Measurements from ENCODE around the gene ZNF133.

ZNF133 gene

DNA sequence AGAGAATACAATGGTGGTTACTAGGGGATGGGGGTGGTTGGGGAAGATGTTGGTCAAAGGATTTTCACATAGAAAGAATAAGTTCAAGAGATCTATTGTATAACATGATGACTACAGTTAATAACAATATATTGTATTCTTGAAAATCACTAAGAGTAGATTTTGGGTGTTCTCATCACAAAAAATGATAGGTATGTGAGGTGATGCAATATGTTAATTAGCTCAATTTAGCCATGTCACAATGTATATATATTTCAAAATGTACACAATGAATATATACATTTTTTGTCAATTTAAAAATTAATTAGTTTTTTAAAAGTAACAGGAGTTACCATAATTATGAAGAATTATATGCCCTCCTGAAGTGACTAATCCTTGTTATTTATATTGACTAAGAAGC is 22.3 kb downstream of the ZNF133 start:
- TF ChIP-seq, protein P1, sequence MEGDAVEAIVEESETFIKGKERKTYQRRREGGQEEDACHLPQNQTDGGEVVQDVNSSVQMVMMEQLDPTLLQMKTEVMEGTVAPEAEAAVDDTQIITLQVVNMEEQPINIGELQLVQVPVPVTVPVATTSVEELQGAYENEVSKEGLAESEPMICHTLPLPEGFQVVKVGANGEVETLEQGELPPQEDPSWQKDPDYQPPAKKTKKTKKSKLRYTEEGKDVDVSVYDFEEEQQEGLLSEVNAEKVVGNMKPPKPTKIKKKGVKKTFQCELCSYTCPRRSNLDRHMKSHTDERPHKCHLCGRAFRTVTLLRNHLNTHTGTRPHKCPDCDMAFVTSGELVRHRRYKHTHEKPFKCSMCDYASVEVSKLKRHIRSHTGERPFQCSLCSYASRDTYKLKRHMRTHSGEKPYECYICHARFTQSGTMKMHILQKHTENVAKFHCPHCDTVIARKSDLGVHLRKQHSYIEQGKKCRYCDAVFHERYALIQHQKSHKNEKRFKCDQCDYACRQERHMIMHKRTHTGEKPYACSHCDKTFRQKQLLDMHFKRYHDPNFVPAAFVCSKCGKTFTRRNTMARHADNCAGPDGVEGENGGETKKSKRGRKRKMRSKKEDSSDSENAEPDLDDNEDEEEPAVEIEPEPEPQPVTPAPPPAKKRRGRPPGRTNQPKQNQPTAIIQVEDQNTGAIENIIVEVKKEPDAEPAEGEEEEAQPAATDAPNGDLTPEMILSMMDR (IDR thresholded peaks at IDR 0.05; ENCODE audit: low read depth, low read length) = no peak
- no peak overlapping the region for H3K4me3 ChIP-seq (ENCODE audit: low read depth, low read length)

DNA sequence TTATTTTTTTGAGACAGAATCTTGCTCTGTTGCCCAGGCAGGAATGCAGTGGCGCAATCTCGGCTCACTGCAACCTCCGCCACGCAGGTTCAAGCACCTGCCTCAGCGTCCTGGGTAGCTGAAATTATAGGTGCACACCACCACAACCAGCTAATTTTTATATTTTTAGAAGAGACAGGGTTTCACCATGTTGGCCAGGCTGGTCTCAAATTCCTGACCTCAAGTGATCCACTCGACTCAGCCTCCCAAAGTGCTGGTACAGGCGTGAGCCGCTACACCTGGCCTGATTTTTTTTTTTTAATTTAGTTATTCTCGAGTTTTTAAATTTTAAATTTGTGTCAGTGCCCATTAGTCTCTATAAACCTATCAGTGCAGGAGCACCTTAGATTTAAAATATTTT is 24.4 kb downstream of the ZNF133 start:
- TF ChIP-seq, protein P1 (IDR thresholded peaks at IDR 0.05; ENCODE audit: low read depth, low read length) = no peak
- H3K4me3 ChIP-seq (ENCODE audit: low read depth, low read length) = no peak overlapping the region

DNA sequence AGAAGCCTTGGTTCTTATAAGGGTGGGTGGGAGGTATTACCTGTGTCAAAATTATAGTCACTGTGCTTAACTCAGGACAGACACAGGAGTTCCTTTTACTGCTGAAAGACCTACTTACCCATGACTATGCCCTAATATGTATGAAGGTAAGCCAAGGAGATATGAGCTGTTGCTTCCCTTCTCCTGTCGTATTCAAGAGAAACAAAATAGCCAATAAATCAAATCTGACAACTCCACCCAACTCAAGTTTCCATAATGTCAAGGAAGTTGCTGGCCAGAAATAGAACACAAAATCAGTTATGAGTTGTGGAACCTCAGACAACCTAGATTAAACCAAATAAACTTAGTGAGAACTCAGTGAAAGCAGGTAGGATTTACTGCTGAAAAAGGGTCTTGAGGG is 25.1 kb downstream of the ZNF133 start:
- no peak overlapping the region for H3K4me3 ChIP-seq (ENCODE audit: low read depth, low read length)
- TF ChIP-seq, protein P1 (IDR thresholded peaks at IDR 0.05; ENCODE audit: low read depth, low read length) = no peak

DNA sequence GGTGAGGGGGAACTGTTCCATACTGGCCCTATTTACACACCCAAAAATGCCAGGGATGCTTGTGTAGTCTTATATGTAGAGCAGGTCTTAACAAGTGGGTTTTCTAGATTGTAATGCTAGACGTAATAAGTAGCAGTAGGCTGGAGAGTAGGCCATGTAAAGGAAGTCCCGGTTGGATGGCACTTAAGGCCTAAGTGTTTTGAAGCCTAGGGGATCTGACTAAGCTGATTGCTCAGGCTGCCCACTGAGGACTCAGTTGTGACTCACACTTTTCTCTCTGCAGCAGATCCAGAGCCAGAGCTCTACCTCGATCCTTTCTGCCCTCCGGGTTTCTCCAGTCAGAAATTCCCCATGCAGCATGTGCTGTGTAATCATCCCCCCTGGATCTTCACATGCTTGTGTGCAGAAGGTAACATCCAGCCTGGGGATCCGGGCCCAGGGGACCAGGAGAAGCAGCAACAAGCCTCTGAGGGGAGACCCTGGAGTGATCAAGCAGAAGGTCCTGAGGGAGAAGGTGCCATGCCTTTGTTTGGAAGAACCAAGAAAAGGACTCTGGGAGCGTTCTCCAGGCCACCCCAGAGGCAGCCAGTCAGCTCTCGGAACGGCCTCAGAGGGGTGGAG is 26.6 kb downstream of the ZNF133 start:
- H3K4me3 ChIP-seq (ENCODE audit: low read depth, low read length) = no peak overlapping the region
- TF ChIP-seq, protein P1 (IDR thresholded peaks at IDR 0.05; ENCODE audit: low read depth, low read length) = no peak

DNA sequence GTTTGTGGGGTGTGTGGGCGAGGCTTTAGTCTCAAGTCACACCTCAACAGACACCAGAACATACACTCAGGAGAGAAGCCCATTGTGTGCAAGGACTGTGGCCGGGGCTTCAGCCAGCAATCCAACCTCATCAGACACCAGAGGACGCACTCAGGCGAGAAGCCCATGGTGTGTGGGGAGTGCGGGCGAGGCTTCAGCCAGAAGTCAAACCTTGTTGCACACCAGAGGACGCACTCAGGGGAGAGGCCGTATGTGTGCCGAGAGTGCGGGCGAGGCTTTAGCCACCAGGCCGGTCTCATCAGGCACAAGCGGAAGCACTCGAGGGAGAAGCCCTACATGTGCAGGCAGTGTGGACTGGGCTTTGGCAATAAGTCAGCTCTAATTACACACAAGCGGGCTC is 27.8 kb downstream of the ZNF133 start:
- TF ChIP-seq, protein P1 (IDR thresholded peaks at IDR 0.05; ENCODE audit: low read depth, low read length) = no peak

DNA sequence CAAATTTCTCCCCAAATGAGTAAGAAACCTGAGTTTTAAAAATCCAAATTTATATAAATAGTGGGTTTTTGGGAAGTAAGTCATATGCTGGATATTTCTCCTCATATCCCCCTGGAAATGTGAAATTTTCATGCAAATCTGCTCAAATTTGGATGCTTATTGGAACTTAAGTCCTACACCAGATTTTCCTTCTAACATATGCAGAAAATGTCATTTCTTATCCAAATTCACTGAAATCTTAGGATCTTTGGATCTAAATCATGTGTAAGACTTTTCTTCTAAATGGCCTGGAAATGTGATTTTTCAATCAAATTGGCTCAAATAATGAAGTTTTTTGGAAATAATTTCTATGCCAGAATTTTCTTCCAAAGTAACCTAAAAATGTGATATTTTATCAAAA is 33.0 kb downstream of the ZNF133 start:
- TF ChIP-seq, protein P1 (IDR thresholded peaks at IDR 0.05; ENCODE audit: low read depth, low read length) = no peak
- no peak overlapping the region for H3K4me3 ChIP-seq (ENCODE audit: low read depth, low read length)

More for the DNA sequence above, 27.8 kb downstream of the ZNF133 start:
- no peak overlapping the region for H3K4me3 ChIP-seq (ENCODE audit: low read depth, low read length)

DNA sequence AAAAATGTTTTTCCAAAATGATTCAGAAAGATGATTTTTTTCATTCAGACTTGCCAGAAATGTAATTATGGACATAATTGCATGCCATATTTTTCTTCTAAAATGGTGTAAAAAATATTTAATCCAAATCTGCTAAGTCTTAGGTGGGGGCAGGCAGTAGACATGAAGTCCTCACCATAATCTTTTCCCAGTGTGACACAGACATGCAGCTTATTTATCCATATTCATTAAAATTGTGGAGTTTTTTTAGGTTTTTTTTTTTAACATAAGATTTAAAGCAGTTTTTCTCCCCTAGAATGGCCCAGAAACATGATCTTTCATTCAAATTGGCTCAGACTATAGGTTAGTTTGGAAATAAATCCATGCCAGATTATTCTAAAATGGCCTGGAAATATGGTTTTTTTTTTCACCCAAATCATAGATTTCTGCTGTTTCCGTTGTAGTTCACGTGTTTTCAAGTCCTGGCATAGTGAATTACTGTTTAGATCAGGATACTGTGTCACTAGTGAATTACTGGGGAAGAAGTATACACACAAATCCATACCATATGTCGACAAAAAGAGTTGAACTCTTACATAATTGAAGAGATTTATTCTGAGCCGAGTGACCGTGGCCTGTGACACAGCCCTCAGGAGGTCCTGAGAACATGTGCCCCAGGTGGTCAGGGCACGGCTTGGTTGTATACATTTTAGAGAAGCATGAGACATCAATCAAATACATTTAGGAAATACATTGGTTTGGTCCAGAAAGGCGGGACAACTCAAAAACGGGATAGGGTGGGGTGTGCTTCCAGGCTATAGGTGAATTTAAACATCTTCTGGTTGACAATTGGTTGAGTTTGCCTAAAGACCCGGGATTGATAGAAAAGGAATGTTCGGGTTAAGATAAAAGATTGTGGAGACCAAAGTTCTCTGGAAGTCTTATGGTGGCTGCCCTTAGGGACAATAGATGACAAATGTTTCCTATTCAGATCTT is 33.9 kb downstream of the ZNF133 start:
- H3K4me3 ChIP-seq (ENCODE audit: low read depth, low read length) = no peak overlapping the region
- TF ChIP-seq, protein P1 (IDR thresholded peaks at IDR 0.05; ENCODE audit: low read depth, low read length) = no peak

Measured in WI38 (cell line).